NCI-H82 (cell line): ENCODE measurements around the gene DNMT3L.
"Not testable (repeated sequence)": the region's sequence is repeated elsewhere in the genome, so short reads cannot be mapped to it uniquely, and the experiment has no call there.

ENCODE experiments used
- DNase-seq: peaks from one replicate; lab custom pipeline; 2025; lab: John Stamatoyannopoulos, UW

The DNMT3L gene

DNA sequence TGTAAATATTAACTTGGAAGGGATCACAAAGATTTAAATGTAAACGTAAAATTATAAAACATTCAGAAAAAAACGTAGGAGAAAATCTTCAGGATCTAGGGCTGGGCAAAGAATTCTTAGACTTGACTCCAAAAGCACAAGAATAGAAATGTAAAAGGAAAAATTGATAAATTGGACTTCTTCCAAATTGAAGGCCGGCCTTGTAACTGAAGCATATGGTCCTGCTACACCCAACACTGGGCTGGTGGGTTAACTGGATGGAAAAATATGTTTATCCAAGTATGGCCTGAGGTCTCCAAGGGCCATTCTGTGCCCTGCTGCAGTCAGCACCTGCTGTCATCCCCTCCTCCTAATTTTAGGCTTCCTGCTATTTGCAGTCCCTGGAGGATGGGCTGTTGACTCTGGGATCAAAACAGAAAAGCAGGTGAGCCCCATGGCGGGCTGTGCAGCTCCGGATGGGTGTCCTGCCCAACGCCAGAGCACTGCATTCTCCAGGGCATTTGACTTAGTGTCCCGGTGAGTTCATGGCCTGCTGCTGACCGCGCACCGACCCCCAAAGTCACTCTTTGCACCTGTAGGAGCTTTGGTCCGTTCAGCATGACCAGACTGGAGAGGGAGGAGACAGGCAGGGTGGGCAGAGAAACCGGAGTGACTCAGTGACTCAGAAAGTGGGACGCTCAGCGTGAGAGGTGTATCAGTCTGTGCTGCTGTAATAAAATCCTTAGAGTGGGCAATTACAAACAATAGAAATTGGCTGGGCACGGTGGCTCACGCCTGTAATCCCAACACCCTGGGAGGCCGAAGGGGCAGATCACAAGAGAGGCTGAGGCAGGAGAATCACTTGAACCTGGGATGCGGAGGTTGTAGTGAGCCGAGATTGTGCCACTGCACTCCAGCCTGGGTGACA is 17.9 kb upstream of the DNMT3L start:
- DNase-seq, result peak; percentile 49

DNA sequence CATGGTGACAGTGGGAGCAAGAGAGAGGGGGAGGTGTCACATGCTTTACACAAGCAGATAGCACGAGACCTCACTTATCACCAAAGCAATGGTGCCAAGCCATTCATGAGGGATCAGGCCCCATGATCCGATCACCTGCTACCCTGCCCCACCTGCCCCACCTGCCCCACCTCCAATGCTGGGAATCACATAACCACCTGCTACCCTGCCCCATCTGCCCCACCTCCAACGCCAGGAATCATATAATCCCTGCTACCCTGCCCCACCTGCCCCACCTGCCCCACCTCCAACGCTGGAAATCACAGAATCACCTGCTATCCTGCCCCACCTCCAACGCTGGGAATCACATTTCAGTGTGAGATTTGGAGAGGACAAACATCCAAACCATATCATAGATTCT is 13.3 kb upstream of the DNMT3L start:
- no peak for DNase-seq

DNA sequence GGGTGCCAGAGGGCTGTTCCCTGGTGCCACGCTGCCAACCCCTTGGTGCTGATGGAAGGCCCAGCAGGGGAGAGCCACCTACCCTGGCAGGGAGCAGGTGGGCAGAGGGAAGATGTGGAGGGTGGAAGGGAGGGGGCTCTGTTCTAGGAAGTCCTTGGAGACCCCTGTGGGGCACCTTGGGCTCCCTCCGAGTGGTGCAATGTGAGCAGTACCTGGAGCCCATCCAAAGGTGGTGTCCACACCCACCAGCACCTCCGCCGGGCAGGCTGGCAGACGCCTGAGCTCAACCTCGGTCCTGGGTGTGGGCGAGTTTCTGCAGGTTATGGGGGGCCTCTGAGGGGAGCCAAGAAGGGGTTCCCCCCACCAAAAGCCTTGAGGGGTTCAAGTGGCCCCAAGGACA is 11.3 kb upstream of the DNMT3L start:
- no peak for DNase-seq

DNA sequence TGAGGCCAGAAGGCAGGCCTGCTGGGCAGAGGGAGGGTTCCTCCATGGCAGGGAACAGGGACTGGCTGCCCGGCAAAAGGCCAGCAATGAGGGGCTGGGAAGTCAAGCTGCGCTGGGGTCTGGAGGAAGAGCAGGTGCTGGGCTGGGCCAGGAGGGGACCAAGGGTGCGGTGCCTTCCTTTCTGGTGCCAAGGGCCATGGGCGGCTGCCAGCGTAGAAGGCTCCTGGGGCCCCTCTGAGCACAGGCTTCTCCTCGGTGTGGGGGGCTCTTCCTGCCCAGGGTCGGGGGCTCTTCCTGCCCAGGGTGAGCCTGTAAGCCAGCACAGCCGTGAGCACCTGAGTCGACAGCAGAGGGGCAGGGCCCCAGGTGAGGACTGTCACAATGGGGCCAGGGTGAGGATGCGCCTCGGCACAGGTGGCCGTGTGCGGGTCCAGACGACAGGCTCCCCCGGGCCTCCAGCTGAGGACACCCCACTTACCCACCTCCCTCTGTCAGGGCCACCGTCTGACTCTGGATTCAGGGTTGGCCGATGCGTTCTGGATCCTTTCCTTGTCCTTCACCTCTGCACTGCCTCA is 10.7 kb upstream of the DNMT3L start:
- no peak for DNase-seq

DNA sequence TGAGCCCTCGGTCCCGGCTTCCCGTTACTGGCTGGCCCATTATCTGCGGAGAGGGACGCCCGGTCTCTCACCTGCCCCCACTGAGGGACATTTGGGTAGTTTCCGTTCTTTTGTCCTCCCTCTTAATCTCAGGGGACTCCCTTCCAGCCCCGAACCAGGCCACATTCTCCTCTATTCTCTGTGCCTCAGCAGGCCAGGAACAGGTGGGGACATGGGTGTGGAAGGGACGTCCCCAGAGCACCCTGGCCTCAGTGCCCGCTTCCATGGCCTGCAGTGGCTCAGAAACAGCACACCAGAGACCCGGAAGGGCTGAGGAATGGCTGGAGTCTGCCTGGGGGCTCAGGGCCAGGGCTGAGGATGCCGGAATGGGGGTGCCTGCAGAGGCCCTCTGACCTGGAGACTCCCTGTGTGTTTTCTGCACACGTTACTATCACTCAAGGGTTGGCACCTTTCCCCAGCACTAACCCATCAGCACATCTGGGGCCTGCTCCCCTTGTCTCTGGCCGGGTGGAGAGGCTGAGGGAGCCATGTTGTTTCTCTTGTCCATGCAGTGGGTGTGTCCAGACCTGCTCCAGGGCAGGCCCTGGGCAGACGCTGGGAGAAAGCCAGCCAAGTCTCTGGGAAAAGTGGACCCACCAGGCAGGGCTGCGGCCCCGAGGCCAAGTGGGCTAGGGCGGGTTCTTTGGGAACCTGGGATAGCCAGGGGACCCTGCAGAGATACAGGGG is 10.0 kb upstream of the DNMT3L start:
- DNase-seq, result no peak

DNA sequence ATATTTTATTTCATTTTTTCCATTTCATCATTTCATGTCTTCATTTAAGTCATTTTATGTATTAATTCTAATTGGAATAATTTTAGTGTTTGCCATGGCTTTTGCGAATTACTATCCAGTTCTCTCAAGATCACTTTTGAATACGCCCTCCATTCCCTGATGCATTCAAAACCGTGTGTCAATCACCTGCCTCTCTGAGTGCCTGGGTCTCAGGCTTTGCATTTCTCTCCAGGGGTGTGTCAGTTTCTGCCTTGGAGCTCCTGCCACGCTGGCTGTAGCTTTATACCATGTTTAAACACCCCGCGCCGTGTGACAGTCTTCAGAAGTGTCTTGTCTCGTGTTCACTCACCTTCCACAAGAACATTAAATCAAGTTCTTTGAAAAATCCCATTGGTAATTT is 7.4 kb upstream of the DNMT3L start:
- peak; percentile 44 for DNase-seq

DNA sequence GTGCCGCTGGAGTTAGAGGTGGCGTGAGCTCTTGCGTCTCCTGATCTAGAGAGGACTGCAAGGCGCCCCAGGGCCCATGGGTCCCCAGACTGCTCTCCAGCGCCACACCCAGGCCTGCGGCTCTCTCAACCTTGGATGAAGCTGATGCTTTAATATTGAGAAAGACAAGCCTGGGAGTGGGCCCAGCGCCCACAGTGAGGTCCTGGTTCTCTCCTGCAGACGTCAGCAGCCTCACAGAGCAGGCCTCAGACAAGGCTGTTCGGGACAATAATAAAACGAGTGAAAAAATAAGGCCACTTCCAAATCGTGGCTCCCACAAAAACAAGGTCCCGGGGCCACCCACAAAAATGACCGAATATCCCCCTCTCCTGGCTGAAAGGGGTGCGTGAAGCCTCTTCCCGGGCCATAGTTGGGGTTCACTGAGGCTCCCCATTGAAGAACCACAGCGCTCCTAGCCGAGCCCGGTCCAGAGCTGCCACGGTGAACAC is 6.0 kb upstream of the DNMT3L start:
- no peak for DNase-seq

DNA sequence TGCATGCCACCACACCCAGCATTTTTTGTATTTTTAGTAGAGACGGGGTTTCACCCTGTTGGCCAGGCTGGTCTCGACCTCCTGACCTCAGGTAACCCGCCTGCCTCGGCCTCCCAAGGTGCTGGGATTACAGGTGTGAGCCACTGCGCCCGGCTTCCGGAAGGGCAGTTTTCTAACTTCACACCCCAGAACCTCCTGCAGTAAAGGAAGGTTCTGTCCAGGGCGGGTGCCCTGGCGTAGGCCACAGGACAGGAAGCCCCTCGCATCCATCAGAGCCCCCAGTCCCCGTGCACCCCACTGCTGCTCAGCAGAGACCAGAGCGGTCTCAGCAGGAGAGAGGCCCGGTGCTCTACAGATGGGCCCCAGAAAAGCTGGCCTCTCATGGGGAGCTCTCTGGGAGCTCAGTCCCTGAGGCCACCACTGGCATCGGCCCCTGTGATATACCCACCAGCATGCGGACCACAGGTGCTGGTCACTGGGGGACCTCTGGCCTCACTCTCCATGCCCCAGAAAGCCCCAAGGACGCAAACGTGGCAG is 4.1 kb upstream of the DNMT3L start:
- DNase-seq, result no peak

DNA sequence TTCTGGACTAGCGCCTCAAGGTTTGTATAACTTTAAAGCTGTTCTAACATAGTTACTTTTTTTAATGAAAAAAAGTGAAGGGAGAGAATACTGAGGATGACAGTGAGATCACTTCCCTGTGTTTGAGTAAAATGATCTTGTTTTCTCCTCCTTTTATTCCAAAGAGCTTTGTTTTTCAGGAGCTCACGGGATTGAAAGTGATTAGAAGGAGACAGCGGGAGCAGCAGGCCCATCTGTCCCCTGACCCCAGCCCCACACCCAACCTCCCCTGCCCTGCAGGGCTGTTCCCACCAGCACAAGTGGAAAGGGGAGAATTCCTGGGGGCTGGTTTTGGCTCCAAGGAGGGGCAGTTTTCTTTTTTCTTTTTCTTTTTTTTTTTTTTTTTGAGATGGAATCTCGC is 2.1 kb upstream of the DNMT3L start:
- DNase-seq, result peak; percentile 93

DNA sequence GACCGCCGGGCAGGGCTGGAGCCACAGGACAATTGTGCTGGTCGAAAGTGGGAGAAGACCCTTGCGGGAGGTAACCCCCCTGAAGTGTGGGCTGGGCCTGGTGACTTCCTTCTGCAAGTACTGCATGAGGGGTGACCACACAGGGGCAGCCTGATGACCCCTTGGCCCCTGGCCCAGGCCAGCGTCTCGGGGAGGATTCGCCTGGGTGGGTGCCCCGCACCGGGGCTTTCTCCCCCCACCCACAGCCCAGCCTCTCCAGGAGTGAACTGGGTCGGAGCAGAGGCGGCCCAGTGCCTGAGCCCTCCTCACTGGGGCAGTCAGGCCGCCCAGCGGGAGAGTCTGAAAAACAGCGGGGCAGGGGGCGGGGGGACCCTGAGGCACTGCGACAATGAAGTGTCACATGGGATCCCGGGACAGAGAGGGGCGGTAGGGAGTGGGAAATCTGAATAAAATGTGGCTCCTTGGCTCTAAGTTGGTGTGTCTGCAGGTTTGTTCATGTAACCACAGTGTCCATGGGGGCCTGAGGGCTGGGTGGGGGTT is 1.6 kb upstream of the DNMT3L start:
- DNase-seq, result peak; percentile 85

DNA sequence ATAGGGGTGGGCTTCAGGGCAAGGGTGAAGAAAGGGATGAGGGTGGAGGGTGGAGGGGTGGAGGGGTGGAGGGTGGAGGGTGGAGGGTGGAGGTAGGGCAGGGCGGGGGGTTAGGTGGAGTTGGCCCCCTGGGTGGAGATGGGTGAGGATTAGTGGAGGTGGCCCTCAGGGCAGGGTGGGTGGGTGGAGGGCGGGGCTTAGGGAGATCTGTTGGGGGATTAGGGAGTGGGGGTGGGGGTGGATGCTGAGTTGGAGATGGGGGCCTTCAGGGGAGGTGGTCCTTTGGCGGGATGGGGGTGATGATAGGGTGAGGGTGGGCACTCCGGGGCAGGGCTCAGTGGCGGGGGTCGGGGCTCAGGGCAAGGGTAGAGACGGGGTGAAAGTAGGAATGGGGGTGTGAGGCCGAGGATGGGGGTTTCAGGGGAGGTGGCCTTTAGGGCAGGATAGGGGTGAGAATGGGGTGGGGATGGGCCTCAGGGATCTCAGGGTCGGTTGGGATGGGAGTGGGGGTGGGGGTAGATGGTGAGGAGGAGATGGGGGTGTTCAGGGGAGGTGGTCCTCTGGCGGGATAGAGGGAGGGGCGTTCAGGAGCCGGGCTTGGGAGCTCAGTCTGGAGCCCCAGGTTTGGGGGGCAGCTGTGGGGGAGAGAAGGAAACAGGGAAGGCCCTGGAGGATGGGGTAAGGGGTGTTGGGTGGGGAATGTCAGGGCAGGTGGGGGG is 800 bp upstream of the DNMT3L start:
- peak; percentile 91 for DNase-seq

DNA sequence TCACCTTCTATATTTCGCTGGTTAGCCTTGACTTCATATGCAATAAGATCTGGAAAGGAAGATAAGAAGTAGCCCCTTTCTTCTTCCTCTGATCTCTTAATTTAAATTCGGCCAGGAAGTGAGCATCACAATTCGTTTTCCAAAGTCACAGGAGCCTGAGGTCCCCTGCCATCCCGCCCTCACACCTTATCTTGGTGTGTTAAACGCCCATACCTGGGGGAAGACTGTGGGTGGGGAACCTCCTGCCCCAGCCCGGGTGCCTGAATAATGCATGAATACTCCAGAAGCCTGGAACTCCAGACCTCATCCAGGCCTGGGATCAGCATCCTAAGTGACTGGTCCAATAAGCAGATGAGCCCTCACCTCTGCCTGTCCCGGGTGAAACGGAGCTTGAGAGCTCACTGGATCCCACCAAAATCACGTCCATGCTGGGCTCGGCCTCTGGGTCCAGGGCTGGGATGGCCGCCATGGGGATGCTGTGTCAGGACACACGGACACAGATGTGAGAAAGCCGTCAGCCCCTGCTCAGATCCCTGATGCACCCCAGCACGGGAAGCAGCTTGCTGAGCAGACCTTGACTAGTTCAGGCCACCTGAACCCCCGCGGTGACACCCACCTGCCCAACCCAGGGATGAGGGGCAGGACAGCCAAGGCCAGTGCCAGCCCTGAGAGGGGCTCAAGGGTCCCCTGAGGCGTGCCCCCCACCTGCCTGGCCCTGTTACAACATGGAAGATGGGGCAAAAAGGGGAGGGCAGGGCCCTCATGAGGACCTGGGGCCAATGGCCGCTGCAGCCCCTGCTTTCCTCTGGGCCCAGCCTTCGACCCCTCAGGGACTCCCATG is 686 bp downstream of the DNMT3L start:
- DNase-seq, result no peak

DNA sequence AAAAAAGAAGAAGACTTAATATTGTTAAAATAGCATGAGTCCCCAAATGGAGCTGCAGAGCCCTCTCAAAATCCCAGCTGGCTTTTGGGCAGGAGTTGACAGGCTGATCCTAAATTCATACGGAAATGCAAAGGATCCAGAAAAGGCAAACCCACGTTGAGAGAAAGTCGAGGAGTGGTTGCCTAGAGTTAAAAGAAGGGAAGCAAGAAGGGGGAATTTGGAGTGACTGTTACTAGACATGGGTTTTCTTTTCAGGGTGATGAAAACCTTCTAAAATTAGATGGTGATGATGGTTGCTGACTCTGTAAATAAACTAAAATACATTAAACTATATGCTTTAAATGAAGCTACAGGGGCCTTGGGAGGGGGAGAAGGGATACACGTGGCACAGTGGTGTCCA is 1.6 kb downstream of the DNMT3L start:
- DNase-seq, result no peak

DNA sequence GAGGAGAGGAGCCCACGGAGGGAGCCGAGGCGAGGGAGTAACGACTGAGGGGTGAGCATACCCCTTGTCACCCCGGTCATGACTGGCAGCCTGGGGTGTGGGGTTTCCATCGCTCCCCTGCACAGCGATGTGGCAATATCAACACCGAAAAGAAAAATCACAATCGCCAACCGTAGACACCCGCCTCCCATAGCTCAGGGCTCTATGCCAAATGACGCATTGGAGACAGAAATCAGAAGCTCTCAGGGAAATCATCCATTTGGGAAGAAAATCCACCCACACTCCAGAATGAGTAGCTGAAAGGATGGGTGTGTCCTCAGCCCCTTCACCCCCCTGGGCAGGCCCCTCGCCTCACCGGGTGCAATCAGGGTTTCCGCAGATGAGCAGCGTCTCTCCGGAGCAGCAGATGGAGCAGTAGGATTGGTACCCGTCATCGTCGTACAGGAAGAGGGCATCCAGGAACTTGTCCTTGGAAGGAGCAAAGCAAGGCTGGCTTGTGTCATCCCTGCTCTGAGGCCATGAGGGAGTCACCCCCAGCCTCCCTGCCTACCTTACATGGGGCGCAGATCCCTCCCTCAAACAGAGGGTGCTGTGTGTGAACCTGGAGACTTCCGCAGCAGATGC is 2.5 kb downstream of the DNMT3L start:
- DNase-seq, result peak; percentile 23

DNA sequence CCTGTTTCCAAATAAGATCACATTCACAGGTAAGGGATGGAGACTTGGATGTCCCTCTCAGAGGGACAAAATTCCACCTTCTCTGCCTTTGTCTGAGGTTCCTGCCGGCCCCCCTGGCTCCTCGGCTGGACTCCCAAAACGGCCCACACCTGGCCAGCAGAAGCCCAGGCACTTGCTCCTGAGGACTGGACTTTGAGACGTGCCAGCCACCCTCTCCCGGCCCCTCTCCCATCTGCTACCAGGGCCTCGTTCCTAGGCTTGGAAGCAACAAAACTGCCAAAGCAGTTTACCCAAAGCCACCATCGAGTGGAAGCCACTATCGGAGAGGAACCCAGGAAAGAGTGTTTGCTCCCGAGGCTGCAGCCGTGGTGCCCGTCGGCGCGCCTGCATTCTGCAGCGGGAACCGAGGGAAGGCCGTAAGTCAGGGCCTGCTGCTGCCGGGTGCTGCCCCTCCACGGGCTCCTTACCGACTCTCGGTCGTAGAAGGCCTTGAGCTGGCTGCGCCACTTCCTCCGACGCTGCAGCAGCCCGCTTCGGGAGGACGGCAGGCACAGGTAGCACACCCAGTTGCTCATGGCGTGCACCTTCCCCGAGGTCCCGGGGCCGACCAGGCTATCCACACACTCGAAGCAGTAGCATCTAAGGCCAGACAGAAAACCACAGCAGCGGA is 3.5 kb downstream of the DNMT3L start:
- no peak for DNase-seq

DNA sequence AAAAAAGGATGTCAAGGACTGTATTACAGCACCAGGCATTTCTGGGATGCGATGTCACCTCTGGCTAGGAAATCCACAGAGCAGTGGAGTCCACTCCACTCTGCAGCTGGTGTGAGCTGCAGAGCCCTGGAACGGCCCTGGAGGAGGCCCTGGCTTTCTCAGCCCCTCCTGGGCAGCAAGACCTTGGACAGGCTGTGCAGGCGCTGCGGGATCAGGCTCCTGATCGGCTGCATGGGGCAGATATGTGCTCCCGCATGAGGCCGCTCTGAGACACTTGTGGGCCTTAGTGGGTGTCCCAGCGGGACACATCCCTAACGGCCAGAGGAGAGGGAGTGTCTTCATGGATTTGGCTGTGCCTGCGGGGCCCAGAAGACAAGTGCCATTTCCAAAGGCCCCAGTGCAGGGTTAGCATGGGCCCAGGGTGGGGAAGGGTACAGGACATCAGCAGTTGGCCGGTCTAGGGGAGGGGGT is 6.2 kb downstream of the DNMT3L start:
- no peak for DNase-seq

DNA sequence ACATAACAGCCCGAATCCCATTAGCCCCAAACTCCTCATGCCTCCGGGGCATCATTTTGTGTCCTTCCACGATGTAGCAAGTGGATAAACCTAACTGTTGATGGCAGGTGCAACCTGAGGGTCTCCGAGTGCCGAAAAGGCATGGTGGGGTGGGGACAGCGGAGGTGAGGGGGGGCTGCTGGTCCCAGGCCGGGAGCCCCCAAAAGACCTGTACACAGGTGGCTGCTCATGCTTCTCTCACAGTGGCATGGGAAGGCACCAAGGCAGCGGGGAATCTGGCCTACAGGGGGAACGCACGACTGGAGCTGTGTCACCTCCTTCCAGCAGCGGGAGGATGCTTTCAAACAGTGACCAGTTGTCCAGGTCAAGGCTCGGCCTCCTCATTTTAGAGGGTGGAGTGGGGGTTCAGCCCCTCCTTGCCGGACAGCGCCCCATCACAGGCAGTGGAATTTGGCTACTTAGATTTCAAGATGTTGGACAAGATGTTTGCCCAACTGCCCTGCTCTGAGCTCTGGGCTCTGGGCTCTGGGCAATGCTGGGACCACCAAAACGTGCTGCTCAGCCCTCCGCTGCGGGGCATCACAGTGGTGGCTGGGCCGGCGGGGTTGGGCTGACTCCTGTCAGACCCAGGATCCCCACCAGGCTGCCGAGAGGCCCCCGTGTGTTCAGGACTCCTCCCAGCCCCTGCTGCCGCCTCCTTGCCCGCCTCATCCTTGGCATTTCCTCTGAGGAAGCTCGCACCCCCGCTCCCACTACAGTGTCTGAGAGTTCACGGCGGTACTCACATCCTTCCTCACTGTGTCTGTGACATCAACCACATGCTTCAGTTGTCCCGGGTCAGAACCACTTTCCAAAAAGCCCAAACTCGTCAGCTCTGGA is 7.6 kb downstream of the DNMT3L start:
- no peak for DNase-seq

DNA sequence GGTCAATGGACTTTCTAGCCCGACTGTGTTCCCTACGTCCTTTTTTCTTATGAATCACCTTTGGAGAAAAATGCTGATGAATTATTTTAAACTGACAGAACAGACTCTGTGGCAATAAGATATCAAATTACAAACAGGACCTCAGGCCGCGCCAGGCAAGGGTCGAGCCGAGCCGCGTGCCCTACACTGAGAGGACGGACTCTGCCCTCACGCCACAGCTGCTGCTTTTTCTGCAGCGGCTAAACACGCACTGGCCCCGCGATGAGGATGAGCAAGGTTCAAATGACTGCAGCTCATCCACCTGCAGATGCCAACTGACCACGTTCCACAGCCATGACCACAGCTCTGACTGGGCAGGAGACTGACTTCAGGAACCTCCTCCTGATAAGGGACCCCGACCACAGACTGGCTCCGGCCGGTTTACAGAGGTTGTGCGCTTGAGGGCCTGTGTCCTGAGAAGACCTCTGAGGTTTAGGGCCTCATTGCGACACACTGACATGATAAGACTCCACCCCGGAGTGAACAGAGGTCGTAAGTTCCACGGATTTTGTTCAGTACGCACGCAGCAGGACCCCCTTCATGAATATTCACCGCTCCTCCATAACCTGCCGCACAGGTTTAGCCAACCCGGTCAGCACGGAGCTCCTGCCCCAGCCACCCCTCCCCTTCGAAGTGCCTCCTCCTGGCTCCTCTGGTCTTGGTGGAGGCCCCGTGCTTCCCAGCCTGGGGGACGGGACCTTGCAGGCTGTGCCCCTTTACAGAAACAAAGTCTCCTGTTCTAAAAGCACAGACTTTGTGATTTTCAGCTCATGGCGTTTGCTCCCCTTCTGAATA is 12.3 kb downstream of the DNMT3L start:
- DNase-seq, result not testable (repeated sequence)
